PC-9 (cell line): ENCODE measurements around the gene B3GNT3. TPM values are rescaled to one million over a fixed set of nuclear protein-coding genes. Genes with fewer than 3 reads are reported as not detected.

Source experiments
- BruUV-seq: library from RNA; stranded (reverse); fragments of 400-500 nt; replicated peaks from 2 replicates; lab custom pipeline; 2021; lab: Mats Ljungman, UMichigan
- CTCF ChIA-PET: fragments of 300-600 bp; sonication (Branson Sonifier 250); formaldehyde crosslinking; loops from one replicate; lab custom pipeline; 2022; ENCODE audit warnings: antibody characterized with exemption; lab: Charles Lee
- POLR2A ChIA-PET: fragments of 300-600 bp; sonication (Branson Sonifier 250); formaldehyde crosslinking; loops from one replicate; lab custom pipeline; 2022; ENCODE audit warnings: antibody characterized with exemption; ENCODE audit not compliant: unreplicated experiment; lab: Charles Lee
- DNase-seq, 2 experiments: peaks; one replicate each; pipeline versions ENCODE4 v3.0.0 to v3.0.0-alpha.2; 2015 to 2022; ENCODE audit warnings: mixed read lengths in 1 of 2
- H2AFZ ChIP-seq: fragments of 200-600 bp; sonication (generic); 2 replicates; pipeline ENCODE4 v1.8.1; 2017; ENCODE audit warnings: antibody characterized with exemption
- H3F3A ChIP-seq: fragments of 200-600 bp; sonication (generic); 2 replicates; pipeline ENCODE4 v1.8.1; 2017; ENCODE audit warnings: antibody characterized with exemption, mild to moderate bottlenecking, low read depth; ENCODE audit not compliant: insufficient read depth
- H3K27ac ChIP-seq: fragments of 200-600 bp; sonication (generic); 2 replicates; pipeline ENCODE4 v1.6.1; 2016; ENCODE audit warnings: mixed run types
- H3K27me3 ChIP-seq: fragments of 200-600 bp; sonication (generic); 2 replicates; pipeline ENCODE4 v1.6.1; 2016; ENCODE audit warnings: low read depth, mixed run types; ENCODE audit not compliant: insufficient read depth
- H3K36me3 ChIP-seq: fragments of 200-600 bp; sonication (generic); 2 replicates; pipeline ENCODE4 v1.6.1; 2016; ENCODE audit warnings: low read depth, mixed run types
- H3K4me1 ChIP-seq: fragments of 200-600 bp; sonication (generic); replicated peaks from 2 replicates; pipeline ENCODE4 v1.6.1; 2016; ENCODE audit warnings: mixed run types; ENCODE audit not compliant: insufficient read depth
- H3K4me2 ChIP-seq: fragments of 200-600 bp; sonication (generic); 2 replicates; pipeline ENCODE4 v1.6.1; 2017; ENCODE audit warnings: mixed run types
- H3K4me3 ChIP-seq: fragments of 200-600 bp; sonication (generic); 2 replicates; pipeline ENCODE4 v1.6.1; 2016; ENCODE audit warnings: mixed run types
- H3K79me2 ChIP-seq: fragments of 200-600 bp; sonication (generic); 2 replicates; pipeline ENCODE4 v1.6.1; 2017; ENCODE audit warnings: low read depth, mixed run types
- H3K9me2 ChIP-seq: fragments of 200-600 bp; sonication (generic); 2 replicates; pipeline ENCODE4 v1.8.1; 2017; ENCODE audit warnings: mild to moderate bottlenecking; ENCODE audit not compliant: insufficient read depth
- H3K9me3 ChIP-seq: fragments of 200-600 bp; sonication (generic); 2 replicates; pipeline ENCODE4 v1.8.1; 2016; ENCODE audit warnings: low read depth; ENCODE audit not compliant: insufficient read depth
- H4K20me1 ChIP-seq: fragments of 200-600 bp; sonication (generic); 2 replicates; pipeline ENCODE4 v1.8.1; 2017; ENCODE audit not compliant: insufficient read depth
- CTCF ChIP-seq: fragments of 200-600 bp; sonication (generic); conservative IDR thresholded peaks from 2 replicates; pipeline ENCODE4 v1.6.1; 2017; ENCODE audit warnings: mixed run types, antibody characterized with exemption, mild to moderate bottlenecking, moderate library complexity
- EZH2 ChIP-seq: fragments of 200-600 bp; sonication (generic); IDR thresholded peaks from 2 replicates; pipeline ENCODE4 v1.8.0; 2017; ENCODE audit warnings: antibody characterized with exemption, low read depth
- intact Hi-C: fragments of 100-400 bp; cut with micrococcal nuclease; formaldehyde crosslinking; loops from one replicate; pipeline ENCODE4 v1.10.0; 2022; ENCODE audit not compliant: unreplicated experiment
- total RNA-seq: library from RNA; stranded (reverse); gene quantifications from 2 replicates; pipeline ENCODE4 v1.2.3, GENCODE V29; 2021

Gene B3GNT3
- total RNA-seq, 1 experiment from 2014 or later = 65.9 TPM

GRCh38 chr19:17796013-17796837 lies 1.3 kb downstream of the B3GNT3 start:
- H3K9me2 ChIP-seq = no peaks in the 10 kb centered on the region
- H3K27ac ChIP-seq = peak overlapping the region; percentile 98
- BruUV-seq = TSS peak; percentile 22
- no peak overlapping the region for H2AFZ ChIP-seq
- peak overlapping the region; percentile 83 for H3K4me2 ChIP-seq
- H3K4me3 ChIP-seq = peak overlapping the region; percentile 83
- peaks cover 63% of the 10 kb centered on the region for H3K4me1 ChIP-seq
- peaks cover 12% of the 10 kb centered on the region; the same call in 1 of the 2 replicates for H3K36me3 ChIP-seq
- TF ChIP-seq CTCF (no peak), EZH2 (no peak)
- ChIA-PET POLR2A (no interaction called here), CTCF (interaction anchor here (0.6 to 1.0 kb wide), 2 partner anchors 63 to 322 kb away, joined by 3 to 4 read pairs; partner anchors contain the start of gene RPL18A)
- intact Hi-C loops = loop anchor here (2.0 kb wide), 2 partner anchors 17 to 35 kb away; no protein-coding TSS in a partner anchor
- no peaks in the 10 kb centered on the region for H3K9me3 ChIP-seq
- peaks cover 8% of the 10 kb centered on the region; the same call in 1 of the 2 replicates for H4K20me1 ChIP-seq
- peaks cover 56% of the 10 kb centered on the region for H3K79me2 ChIP-seq
- H3K27me3 ChIP-seq = no peaks in the 10 kb centered on the region
- DNase-seq = peak; percentile 92 to 99
- peaks cover 59% of the 10 kb centered on the region for H3F3A ChIP-seq

GRCh38 chr19:17796838-17797423 lies 2.0 kb downstream of the B3GNT3 start:
- H2AFZ ChIP-seq = no peak overlapping the region
- peak overlapping the region; percentile 98 for H3K27ac ChIP-seq
- H3K79me2 ChIP-seq = peaks cover 63% of the 10 kb centered on the region
- H3K4me1 ChIP-seq = peaks cover 56% of the 10 kb centered on the region
- intact Hi-C loops = loop anchor here (2.0 kb wide), 2 partner anchors 18 to 34 kb away; no protein-coding TSS in a partner anchor
- ChIA-PET CTCF (interaction anchor here (0.6 to 1.0 kb wide), 3 partner anchors 14 to 322 kb away, joined by 3 to 4 read pairs (median 3); partner anchors contain the start of gene RPL18A), POLR2A (no interaction called here)
- no peaks in the 10 kb centered on the region for H3K9me3 ChIP-seq
- no peak for TF ChIP-seq EZH2
- no peak for TF ChIP-seq CTCF
- no peak for DNase-seq
- H3K4me3 ChIP-seq = peak overlapping the region; percentile 83
- no peaks in the 10 kb centered on the region for H3K9me2 ChIP-seq
- no TSS peak for BruUV-seq
- H3F3A ChIP-seq = peaks cover 52% of the 10 kb centered on the region
- H3K27me3 ChIP-seq = no peaks in the 10 kb centered on the region
- H4K20me1 ChIP-seq = peaks cover 15% of the 10 kb centered on the region
- peaks cover 12% of the 10 kb centered on the region; the same call in 1 of the 2 replicates for H3K36me3 ChIP-seq
- peak overlapping the region; percentile 83 for H3K4me2 ChIP-seq
